ENCODE data around the gene SYT8.

DNA sequence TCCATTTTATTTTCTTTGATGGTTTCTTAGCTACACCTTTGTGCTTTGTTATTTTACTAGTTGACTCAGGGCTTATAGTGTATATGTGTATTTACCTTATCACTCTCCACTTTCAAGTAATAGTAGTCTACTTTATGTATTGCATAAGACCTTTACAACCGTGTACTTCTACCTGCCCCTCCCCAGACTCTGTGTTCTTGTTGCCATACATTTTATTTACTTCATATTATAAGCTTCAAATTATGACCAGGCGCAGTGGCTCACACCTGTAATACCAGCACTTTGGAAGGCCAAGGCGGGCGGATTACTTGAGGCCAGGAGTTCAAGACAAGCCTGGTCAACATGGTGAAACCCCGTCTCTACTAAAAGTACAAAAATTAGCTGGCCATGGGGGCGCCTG lies 42.9 kb upstream of the SYT8 start:
- TF ChIP-seq POLR2A (IDR thresholded peaks at IDR 0.05), result no peak
- TF ChIP-seq, protein P1, sequence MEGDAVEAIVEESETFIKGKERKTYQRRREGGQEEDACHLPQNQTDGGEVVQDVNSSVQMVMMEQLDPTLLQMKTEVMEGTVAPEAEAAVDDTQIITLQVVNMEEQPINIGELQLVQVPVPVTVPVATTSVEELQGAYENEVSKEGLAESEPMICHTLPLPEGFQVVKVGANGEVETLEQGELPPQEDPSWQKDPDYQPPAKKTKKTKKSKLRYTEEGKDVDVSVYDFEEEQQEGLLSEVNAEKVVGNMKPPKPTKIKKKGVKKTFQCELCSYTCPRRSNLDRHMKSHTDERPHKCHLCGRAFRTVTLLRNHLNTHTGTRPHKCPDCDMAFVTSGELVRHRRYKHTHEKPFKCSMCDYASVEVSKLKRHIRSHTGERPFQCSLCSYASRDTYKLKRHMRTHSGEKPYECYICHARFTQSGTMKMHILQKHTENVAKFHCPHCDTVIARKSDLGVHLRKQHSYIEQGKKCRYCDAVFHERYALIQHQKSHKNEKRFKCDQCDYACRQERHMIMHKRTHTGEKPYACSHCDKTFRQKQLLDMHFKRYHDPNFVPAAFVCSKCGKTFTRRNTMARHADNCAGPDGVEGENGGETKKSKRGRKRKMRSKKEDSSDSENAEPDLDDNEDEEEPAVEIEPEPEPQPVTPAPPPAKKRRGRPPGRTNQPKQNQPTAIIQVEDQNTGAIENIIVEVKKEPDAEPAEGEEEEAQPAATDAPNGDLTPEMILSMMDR (IDR thresholded peaks at IDR 0.05), result no peak

Data from right lobe of liver (tissue), 4 donors.